Keratinocyte (primary cell): ENCODE results near the gene HCCS. TPM values are rescaled to one million over a fixed set of nuclear protein-coding genes. Genes with fewer than 3 reads are reported as not detected.

Experiments
- DNase-seq: peaks from one replicate; pipeline ENCODE4 v3.0.0-alpha.2; 2011; ENCODE audit warnings: low read depth, missing footprints, low spot score
- FAIRE-seq: peaks from 2 replicates; lab custom pipeline; 2011; peaks lifted over from hg19 to GRCh38; lab: Jason Lieb, UNC
- H2AFZ ChIP-seq: 2 replicates; pipeline ENCODE4 v1.6.0; 2012; ENCODE audit warnings: low read length, control low read depth, inconsistent platforms; ENCODE audit not compliant: control insufficient read depth
- H3K27ac ChIP-seq: 2 replicates; pipeline ENCODE4 v1.5.1; 2011; ENCODE audit warnings: low read length; ENCODE audit not compliant: control insufficient read depth, insufficient read depth
- H3K27me3 ChIP-seq: 3 replicates; pipeline ENCODE4 v1.6.0; 2011; ENCODE audit warnings: low read length; ENCODE audit not compliant: control insufficient read depth, insufficient read depth; ENCODE audit errors: extremely low read depth
- H3K36me3 ChIP-seq, 2 experiments: 2 replicates in 1 of 2; 3 replicates in 1 of 2; pipeline ENCODE4 v1.5.1; 2011; ENCODE audit warnings: low read length in 2 of 2, mild to moderate bottlenecking in 1 of 2; ENCODE audit not compliant: control insufficient read depth in 2 of 2, insufficient read depth in 2 of 2; ENCODE audit errors: extremely low read depth in 1 of 2
- H3K4me1 ChIP-seq: 3 replicates; pipeline ENCODE4 v1.5.1; 2011; ENCODE audit warnings: low read length; ENCODE audit not compliant: control insufficient read depth, insufficient read depth; ENCODE audit errors: extremely low read depth
- H3K4me2 ChIP-seq: 3 replicates; pipeline ENCODE4 v1.6.0; 2011; ENCODE audit warnings: low read depth, low read length; ENCODE audit not compliant: control insufficient read depth, insufficient read depth; ENCODE audit errors: extremely low read depth
- H3K4me3 ChIP-seq, 3 experiments: fragments of 200-600 bp in 1 of 3; sonication (generic) in 1 of 3; 2 replicates in 2 of 3; 3 replicates in 1 of 3; pipeline ENCODE4 v1.5.1; 2011 to 2016; ENCODE audit warnings: low read length in 3 of 3, mild to moderate bottlenecking in 3 of 3, control low read depth in 2 of 3, inconsistent platforms in 1 of 3, low read depth in 1 of 3, mixed read lengths in 1 of 3, mixed run types in 1 of 3, moderate library complexity in 1 of 3; ENCODE audit not compliant: control insufficient read depth in 2 of 3, insufficient read depth in 2 of 3; ENCODE audit errors: extremely low read depth in 1 of 3
- H3K79me2 ChIP-seq: 2 replicates; pipeline ENCODE4 v1.6.0; 2012; ENCODE audit warnings: low read length; ENCODE audit not compliant: control insufficient read depth, insufficient read depth
- H3K9ac ChIP-seq: 3 replicates; pipeline ENCODE4 v1.6.0; 2011; ENCODE audit warnings: low read length; ENCODE audit not compliant: control insufficient read depth, insufficient read depth; ENCODE audit errors: extremely low read depth
- H3K9me1 ChIP-seq: 3 replicates; pipeline ENCODE4 v1.6.0; 2011; ENCODE audit warnings: low read length; ENCODE audit not compliant: control insufficient read depth, insufficient read depth; ENCODE audit errors: extremely low read depth
- H3K9me3 ChIP-seq: 2 replicates; pipeline ENCODE4 v1.5.1; 2012; ENCODE audit warnings: low read depth, low read length; ENCODE audit not compliant: control insufficient read depth
- H4K20me1 ChIP-seq: 3 replicates; pipeline ENCODE4 v1.6.0; 2011; ENCODE audit warnings: low read length; ENCODE audit not compliant: control insufficient read depth, insufficient read depth; ENCODE audit errors: extremely low read depth
- EZH2 ChIP-seq: IDR thresholded peaks from one replicate; pipeline ENCODE4 v1.6.1; 2012; ENCODE audit warnings: inconsistent platforms, mild to moderate bottlenecking, low read length, moderate library complexity
- dilution Hi-C: fragments of 300-500 bp; cut with MboI; formaldehyde crosslinking; loops from one replicate; pipeline ENCODE4 v1.7.0; 2020; ENCODE audit warnings: low sequenced_read_pairs; ENCODE audit not compliant: extremely low pct_ligation_motif_present
- polyA plus RNA-seq, 5 experiments: library from polyadenylated mRNA; depleted of rRNA in 3 of 5; stranded (reverse) in 3 of 5; stranded (forward) in 1 of 5; unstranded in 1 of 5; fragments of >200 nt; gene quantifications; 1 replicate in 1 of 5; 2 replicates in 3 of 5; 3 replicates in 1 of 5; pipeline versions ENCODE4 v1.2.1 to v1.2.3, GENCODE V29; 2011 to 2012; ENCODE audit warnings: missing spikeins in 2 of 5, low read depth in 1 of 5, low replicate concordance in 1 of 5
- TF ChIP-seq, protein P1 (sequence below), 3 experiments: IDR thresholded peaks in 1 of 3; conservative IDR thresholded peaks in 1 of 3; optimal IDR thresholded peaks in 1 of 3; 2 replicates in 2 of 3; 3 replicates in 1 of 3; pipeline versions ENCODE3 to v1.5.1; 2011; ENCODE audit warnings: low read length in 3 of 3, mild to moderate bottlenecking in 3 of 3, moderate library complexity in 2 of 3, control low read depth in 1 of 3, inconsistent platforms in 1 of 3; ENCODE audit not compliant: insufficient read depth in 2 of 3; ENCODE audit errors: extremely low read depth in 1 of 3

The HCCS gene
- polyA plus RNA-seq, 1 donor (not counting 4 experiments of a cell fraction or from before 2014, with no cell fraction given): 45.3 TPM

DNA sequence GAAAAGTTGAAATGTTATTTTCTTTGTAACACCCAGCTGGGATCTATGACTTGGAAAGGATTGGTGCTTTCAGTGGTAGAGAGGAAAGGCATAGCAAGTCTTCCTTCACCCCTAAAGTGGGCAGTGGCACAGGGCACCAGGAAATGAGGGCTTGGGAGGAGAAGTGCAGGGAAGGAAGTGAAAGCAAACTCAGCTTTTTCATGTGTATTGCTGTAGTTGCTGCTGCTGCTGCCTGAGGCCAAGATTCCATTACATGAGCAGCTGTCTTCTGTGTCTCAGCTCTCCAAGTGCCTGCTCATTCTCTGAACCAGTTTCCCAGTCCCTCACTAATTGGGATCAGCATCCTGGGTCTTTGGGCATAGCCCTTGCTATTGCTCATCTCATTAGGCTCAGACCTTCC, 2.6 kb downstream of the HCCS start:
- H3K27ac ChIP-seq: no peak overlapping the region
- peak overlapping the region; percentile 52 for H3K4me2 ChIP-seq
- no peak for TF ChIP-seq EZH2
- TF ChIP-seq, protein P1, sequence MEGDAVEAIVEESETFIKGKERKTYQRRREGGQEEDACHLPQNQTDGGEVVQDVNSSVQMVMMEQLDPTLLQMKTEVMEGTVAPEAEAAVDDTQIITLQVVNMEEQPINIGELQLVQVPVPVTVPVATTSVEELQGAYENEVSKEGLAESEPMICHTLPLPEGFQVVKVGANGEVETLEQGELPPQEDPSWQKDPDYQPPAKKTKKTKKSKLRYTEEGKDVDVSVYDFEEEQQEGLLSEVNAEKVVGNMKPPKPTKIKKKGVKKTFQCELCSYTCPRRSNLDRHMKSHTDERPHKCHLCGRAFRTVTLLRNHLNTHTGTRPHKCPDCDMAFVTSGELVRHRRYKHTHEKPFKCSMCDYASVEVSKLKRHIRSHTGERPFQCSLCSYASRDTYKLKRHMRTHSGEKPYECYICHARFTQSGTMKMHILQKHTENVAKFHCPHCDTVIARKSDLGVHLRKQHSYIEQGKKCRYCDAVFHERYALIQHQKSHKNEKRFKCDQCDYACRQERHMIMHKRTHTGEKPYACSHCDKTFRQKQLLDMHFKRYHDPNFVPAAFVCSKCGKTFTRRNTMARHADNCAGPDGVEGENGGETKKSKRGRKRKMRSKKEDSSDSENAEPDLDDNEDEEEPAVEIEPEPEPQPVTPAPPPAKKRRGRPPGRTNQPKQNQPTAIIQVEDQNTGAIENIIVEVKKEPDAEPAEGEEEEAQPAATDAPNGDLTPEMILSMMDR (optimal IDR thresholded peaks at IDR 0.05 in 1 of 3, IDR thresholded peaks at IDR 0.05 in 1 of 3, conservative IDR thresholded peaks at IDR 0.05 in 1 of 3; ENCODE audit: extremely low read depth in 1 of 3, insufficient read depth in 2 of 3, low read length in 3 of 3): no peak
- no peak overlapping the region for H3K9ac ChIP-seq
- H2AFZ ChIP-seq: no peak overlapping the region
- no peaks in the 10 kb centered on the region for H3K27me3 ChIP-seq
- H3K4me1 ChIP-seq: peaks cover 13% of the 10 kb centered on the region
- H3K9me1 ChIP-seq: no peaks in the 10 kb centered on the region
- peaks cover 17% of the 10 kb centered on the region for H3K79me2 ChIP-seq
- peaks cover 6 to 7% of the 10 kb centered on the region in 2 experiments for H3K36me3 ChIP-seq
- H3K9me3 ChIP-seq: no peaks in the 10 kb centered on the region
- DNase-seq (no peak), FAIRE-seq (no peak)
- no peaks in the 10 kb centered on the region for H4K20me1 ChIP-seq
- dilution Hi-C loops: no loop called here
- H3K4me3 ChIP-seq: no peak overlapping the region

DNA sequence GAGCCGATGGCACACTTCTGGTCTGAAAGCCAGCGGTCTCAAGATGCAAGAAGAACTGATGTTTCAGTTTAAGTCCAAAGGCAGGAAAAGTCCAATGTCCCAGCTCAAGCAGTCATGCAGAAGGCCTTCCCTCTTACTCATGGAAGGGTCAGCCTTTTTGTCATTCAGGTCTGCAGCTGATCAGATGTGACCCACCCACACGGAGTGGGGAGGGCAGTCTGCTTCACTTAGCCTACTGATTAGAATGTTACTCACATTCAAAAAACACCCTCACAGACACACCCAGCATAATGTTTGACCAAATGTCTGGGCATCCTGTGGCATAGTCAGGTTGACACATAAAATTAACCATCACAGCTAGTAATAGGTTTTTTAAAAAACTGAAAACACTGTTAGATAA, 6.6 kb downstream of the HCCS start:
- H3K9me1 ChIP-seq: no peaks in the 10 kb centered on the region
- peaks cover 9 to 14% of the 10 kb centered on the region in 2 experiments for H3K36me3 ChIP-seq
- no peaks in the 10 kb centered on the region for H4K20me1 ChIP-seq
- no peak overlapping the region for H3K27ac ChIP-seq
- H3K9ac ChIP-seq: no peak overlapping the region
- TF ChIP-seq, protein P1 (optimal IDR thresholded peaks at IDR 0.05 in 1 of 3, IDR thresholded peaks at IDR 0.05 in 1 of 3, conservative IDR thresholded peaks at IDR 0.05 in 1 of 3; ENCODE audit: extremely low read depth in 1 of 3, insufficient read depth in 2 of 3, low read length in 3 of 3): no peak
- peaks cover 6% of the 10 kb centered on the region for H3K4me1 ChIP-seq
- H3K27me3 ChIP-seq: no peaks in the 10 kb centered on the region
- dilution Hi-C loops: no loop called here
- no peak for FAIRE-seq
- no peak overlapping the region for H2AFZ ChIP-seq
- peaks cover 2% of the 10 kb centered on the region for H3K79me2 ChIP-seq
- no peak overlapping the region for H3K4me2 ChIP-seq
- no peaks in the 10 kb centered on the region for H3K9me3 ChIP-seq
- H3K4me3 ChIP-seq: no peak overlapping the region
- DNase-seq: no peak
